ENCODE results near the gene RAB3GAP1.

Gene RAB3GAP1

DNA sequence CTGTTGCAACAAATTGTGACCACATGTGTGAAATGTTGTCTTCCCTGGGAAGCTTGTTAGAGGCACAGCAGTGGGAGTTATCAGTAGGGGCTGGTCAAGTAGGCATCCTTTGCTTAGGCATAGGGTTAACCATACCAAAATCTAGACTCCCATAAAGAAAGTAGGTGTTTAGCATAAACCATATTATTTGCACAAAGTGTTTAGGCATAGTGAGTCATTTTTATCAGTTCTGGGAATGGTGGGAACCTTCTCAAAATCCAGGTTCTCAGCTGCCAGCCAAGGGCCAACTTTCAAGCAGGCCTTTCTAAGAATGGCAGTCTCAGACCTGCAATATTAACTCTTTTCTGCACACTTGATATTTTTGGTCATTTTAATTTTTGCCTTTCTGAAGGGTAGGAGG is 88.5 kb downstream of the RAB3GAP1 start (continued):
- no peak for TF ChIP-seq ZNF837 (tag by site-specific recombination; IDR thresholded peaks at IDR 0.05)
- no peak for TF ChIP-seq ZNF426 (tag by site-specific recombination; IDR thresholded peaks at IDR 0.05)
- TF ChIP-seq ZNF404 (tag by site-specific recombination; IDR thresholded peaks at IDR 0.05) = no peak

DNA sequence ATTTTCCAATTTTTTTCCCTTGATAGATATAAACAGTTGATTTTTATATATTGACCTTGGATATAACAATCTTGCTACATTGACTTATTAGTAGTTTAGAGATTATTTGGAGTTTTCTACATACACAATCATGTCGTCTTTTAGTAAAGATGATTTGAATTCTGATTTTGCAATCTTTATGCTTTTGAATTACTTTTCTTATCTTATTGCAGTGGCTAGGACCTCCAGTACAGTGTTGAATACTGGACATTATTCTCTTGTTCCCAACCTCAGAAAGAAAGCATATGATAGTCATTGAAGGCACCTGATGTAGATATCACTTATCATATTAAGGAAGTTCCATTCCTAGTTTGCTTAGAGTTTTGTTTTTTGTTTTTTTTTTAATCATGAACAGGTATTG is 90.2 kb downstream of the RAB3GAP1 start:
- TF ChIP-seq SETDB1 (IDR thresholded peaks at IDR 0.05; ENCODE audit: insufficient read length, low read length) (peak; percentile 91), ZXDB (tag by site-specific recombination; IDR thresholded peaks at IDR 0.05) (no peak), ZNF155 (tag by site-specific recombination; IDR thresholded peaks at IDR 0.05) (no peak), KLF1 (tag by site-specific recombination; IDR thresholded peaks at IDR 0.05) (no peak), WT1 (tag by site-specific recombination; IDR thresholded peaks at IDR 0.05) (no peak), ZNF239 (tag by site-specific recombination; IDR thresholded peaks at IDR 0.05) (no peak)
- peaks cover 23 to 57% of the 10 kb centered on the region in 2 experiments for H3K36me3 ChIP-seq (ENCODE audit: control insufficient read depth in 2 of 2, insufficient read depth in 1 of 2, low read length in 2 of 2)
- H3K4me1 ChIP-seq (ENCODE audit: control insufficient read depth, insufficient read depth, low read length) = no peaks in the 10 kb centered on the region
- ChIA-PET CTCF (no interaction called here), POLR2A (no interaction called here)
- H3K4me3 ChIP-seq (ENCODE audit: low read depth, low read length) = no peak overlapping the region
- H3K27ac ChIP-seq (ENCODE audit: extremely low read depth, low read depth, low read length) = no peak overlapping the region
- H3K9me3 ChIP-seq (ENCODE audit: control insufficient read depth, insufficient read depth, low read depth, low read length) = no peaks in the 10 kb centered on the region

DNA sequence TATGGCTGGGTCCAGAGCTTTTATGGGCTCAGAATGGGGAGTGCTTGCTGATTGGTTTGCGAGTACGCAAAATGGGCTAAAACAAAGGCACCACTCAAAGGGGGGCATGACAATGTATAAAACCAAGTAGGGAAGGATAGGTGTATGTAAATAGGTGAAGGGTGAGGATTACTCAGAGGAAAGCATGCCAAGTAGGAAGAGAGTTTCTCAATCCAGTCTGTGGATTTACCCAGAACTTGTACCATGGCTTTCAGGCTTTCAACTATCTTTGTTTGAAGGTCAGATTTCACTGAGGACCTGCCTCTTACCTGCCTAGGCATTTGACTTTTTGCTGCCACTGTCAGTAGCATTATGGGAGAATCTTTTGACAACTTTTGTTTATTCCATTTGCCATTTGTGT is 92.3 kb downstream of the RAB3GAP1 start:
- H3K9me3 ChIP-seq (ENCODE audit: control insufficient read depth, insufficient read depth, low read depth, low read length) = no peaks in the 10 kb centered on the region
- H3K4me1 ChIP-seq (ENCODE audit: control insufficient read depth, insufficient read depth, low read length) = no peaks in the 10 kb centered on the region
- CTCF ChIA-PET = interaction anchor here (0.6 kb wide), 1 partner anchor 212 kb away, joined by 3 read pairs; no protein-coding TSS in a partner anchor
- POLR2A ChIA-PET = no interaction called here
- H3K27ac ChIP-seq (ENCODE audit: extremely low read depth, low read depth, low read length) = no peak overlapping the region
- no peak overlapping the region for H3K4me3 ChIP-seq (ENCODE audit: low read depth, low read length)
- TF ChIP-seq ZNF555 (tag by site-specific recombination; conservative IDR thresholded peaks at IDR 0.05) (no peak), ZNF830 (tag by site-specific recombination; IDR thresholded peaks at IDR 0.05; ENCODE audit: low read depth) (no peak)
- TF ChIP-seq, protein P1, sequence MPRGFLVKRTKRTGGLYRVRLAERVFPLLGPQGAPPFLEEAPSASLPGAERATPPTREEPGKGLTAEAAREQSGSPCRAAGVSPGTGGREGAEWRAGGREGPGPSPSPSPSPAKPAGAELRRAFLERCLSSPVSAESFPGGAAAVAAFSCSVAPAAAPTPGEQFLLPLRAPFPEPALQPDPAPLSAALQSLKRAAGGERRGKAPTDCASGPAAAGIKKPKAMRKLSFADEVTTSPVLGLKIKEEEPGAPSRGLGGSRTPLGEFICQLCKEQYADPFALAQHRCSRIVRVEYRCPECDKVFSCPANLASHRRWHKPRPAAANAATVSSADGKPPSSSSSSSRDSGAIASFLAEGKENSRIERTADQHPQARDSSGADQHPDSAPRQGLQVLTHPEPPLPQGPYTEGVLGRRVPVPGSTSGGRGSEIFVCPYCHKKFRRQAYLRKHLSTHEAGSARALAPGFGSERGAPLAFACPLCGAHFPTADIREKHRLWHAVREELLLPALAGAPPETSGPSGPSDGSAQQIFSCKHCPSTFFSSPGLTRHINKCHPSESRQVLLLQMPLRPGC (tag by site-specific recombination; IDR thresholded peaks at IDR 0.05) = no peak
- peaks cover 11 to 39% of the 10 kb centered on the region in 2 experiments for H3K36me3 ChIP-seq (ENCODE audit: control insufficient read depth in 2 of 2, insufficient read depth in 1 of 2, low read length in 2 of 2)

DNA sequence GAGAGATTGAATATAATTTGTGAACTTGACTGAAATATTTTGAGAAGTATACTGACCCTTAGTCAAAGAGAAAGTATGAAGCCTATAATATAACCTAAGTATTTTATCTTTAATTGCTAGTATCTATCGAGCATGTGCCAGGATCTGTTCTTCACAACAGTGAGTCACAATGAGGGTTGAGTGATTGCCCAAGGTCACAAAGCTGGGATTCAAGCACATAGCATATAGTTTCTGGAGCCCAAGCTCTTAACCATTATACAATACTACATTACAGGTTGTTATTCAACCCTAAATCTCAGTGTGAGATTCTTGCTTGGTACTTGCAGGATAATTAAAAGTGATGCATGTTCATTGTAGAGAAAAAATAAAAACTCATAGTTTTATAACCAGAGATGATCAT is 97.2 kb downstream of the RAB3GAP1 start:
- Histone ChIP-seq H3K4me1 (ENCODE audit: control insufficient read depth, insufficient read depth, low read length) (no peaks in the 10 kb centered on the region), H3K9me3 (ENCODE audit: control insufficient read depth, insufficient read depth, low read depth, low read length) (no peaks in the 10 kb centered on the region), H3K36me3 (ENCODE audit: control insufficient read depth in 2 of 2, insufficient read depth in 1 of 2, low read length in 2 of 2) (peaks cover 20 to 44% of the 10 kb centered on the region in 2 experiments), H3K27ac (ENCODE audit: extremely low read depth, low read depth, low read length) (no peak overlapping the region), H3K4me3 (ENCODE audit: low read depth, low read length) (no peak overlapping the region)
- ChIA-PET POLR2A (no interaction called here), CTCF (no interaction called here)
- TF ChIP-seq ZNF174 (tag by site-specific recombination; IDR thresholded peaks at IDR 0.05) (no peak), IKZF3 (tag by site-specific recombination; IDR thresholded peaks at IDR 0.05) (no peak), ZNF670 (tag by site-specific recombination; IDR thresholded peaks at IDR 0.05; ENCODE audit: low read depth) (no peak), ZNF660 (tag by site-specific recombination; IDR thresholded peaks at IDR 0.05) (no peak)
- TF ChIP-seq, protein P2, sequence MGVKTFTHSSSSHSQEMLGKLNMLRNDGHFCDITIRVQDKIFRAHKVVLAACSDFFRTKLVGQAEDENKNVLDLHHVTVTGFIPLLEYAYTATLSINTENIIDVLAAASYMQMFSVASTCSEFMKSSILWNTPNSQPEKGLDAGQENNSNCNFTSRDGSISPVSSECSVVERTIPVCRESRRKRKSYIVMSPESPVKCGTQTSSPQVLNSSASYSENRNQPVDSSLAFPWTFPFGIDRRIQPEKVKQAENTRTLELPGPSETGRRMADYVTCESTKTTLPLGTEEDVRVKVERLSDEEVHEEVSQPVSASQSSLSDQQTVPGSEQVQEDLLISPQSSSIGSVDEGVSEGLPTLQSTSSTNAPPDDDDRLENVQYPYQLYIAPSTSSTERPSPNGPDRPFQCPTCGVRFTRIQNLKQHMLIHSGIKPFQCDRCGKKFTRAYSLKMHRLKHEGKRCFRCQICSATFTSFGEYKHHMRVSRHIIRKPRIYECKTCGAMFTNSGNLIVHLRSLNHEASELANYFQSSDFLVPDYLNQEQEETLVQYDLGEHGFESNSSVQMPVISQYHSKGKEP (tag by site-specific recombination; IDR thresholded peaks at IDR 0.05) = no peak
- TF ChIP-seq, protein P3, sequence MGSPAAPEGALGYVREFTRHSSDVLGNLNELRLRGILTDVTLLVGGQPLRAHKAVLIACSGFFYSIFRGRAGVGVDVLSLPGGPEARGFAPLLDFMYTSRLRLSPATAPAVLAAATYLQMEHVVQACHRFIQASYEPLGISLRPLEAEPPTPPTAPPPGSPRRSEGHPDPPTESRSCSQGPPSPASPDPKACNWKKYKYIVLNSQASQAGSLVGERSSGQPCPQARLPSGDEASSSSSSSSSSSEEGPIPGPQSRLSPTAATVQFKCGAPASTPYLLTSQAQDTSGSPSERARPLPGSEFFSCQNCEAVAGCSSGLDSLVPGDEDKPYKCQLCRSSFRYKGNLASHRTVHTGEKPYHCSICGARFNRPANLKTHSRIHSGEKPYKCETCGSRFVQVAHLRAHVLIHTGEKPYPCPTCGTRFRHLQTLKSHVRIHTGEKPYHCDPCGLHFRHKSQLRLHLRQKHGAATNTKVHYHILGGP (tag by site-specific recombination; IDR thresholded peaks at IDR 0.05) = no peak

Data from HEK293 (cell line).